Ascending aorta (tissue), 2 donors: ENCODE measurements around the gene CLIC4. TPM values are rescaled to one million over a fixed set of nuclear protein-coding genes. Genes with fewer than 3 reads are reported as not detected.

Source experiments
- DNase-seq, 2 donors: peaks; one replicate each; pipeline ENCODE4 v3.0.0-alpha.2; 2019; ENCODE audit warnings: low spot score in 2 of 2
- H3K27ac ChIP-seq, 2 donors: fragments of 200-600 bp; sonication (generic); one replicate each; pipeline ENCODE4 v1.5.1; 2016 to 2017; ENCODE audit warnings: mild to moderate bottlenecking in 1 of 2
- H3K27me3 ChIP-seq: fragments of 200-600 bp; sonication (generic); one replicate; pipeline ENCODE4 v1.5.1; 2017
- H3K36me3 ChIP-seq, 2 donors: fragments of 200-600 bp; sonication (generic); one replicate each; pipeline ENCODE4 v1.5.1; 2016
- H3K4me1 ChIP-seq, 2 donors: fragments of 200-600 bp; sonication (generic); one replicate each; pipeline ENCODE4 v1.5.1; 2016 to 2017; ENCODE audit warnings: mild to moderate bottlenecking in 1 of 2
- H3K4me3 ChIP-seq, 2 donors: fragments of 200-600 bp; sonication (generic); one replicate each; pipeline ENCODE4 v1.5.1; 2016 to 2017; ENCODE audit warnings: mild to moderate bottlenecking in 1 of 2
- H3K9me3 ChIP-seq, 2 donors: fragments of 200-600 bp; sonication (generic); one replicate each; pipeline ENCODE4 v1.5.1; 2016
- intact Hi-C: fragments of 100-400 bp; cut with DNase I; formaldehyde crosslinking; loops from one replicate; pipeline ENCODE4 v1.15.1; 2023
- total RNA-seq: library from RNA; depleted of rRNA; stranded (reverse); fragments of >200 nt; gene quantifications from one replicate; pipeline ENCODE4 v1.1.0, GENCODE V29; 2016
- TF ChIP-seq, protein P1 (sequence below), 3 experiments: fragments of 200-600 bp in 2 of 3; fragments of 450-650 bp in 1 of 3; sonication (generic) in 2 of 3; IDR thresholded peaks; one replicate each; pipeline ENCODE4 v1.5.1; 2016 to 2019; ENCODE audit warnings: antibody characterized with exemption in 3 of 3, mild to moderate bottlenecking in 1 of 3, moderate library complexity in 1 of 3

CLIC4 gene
- total RNA-seq, 1 donor from 2014 or later: 494 TPM

DNA sequence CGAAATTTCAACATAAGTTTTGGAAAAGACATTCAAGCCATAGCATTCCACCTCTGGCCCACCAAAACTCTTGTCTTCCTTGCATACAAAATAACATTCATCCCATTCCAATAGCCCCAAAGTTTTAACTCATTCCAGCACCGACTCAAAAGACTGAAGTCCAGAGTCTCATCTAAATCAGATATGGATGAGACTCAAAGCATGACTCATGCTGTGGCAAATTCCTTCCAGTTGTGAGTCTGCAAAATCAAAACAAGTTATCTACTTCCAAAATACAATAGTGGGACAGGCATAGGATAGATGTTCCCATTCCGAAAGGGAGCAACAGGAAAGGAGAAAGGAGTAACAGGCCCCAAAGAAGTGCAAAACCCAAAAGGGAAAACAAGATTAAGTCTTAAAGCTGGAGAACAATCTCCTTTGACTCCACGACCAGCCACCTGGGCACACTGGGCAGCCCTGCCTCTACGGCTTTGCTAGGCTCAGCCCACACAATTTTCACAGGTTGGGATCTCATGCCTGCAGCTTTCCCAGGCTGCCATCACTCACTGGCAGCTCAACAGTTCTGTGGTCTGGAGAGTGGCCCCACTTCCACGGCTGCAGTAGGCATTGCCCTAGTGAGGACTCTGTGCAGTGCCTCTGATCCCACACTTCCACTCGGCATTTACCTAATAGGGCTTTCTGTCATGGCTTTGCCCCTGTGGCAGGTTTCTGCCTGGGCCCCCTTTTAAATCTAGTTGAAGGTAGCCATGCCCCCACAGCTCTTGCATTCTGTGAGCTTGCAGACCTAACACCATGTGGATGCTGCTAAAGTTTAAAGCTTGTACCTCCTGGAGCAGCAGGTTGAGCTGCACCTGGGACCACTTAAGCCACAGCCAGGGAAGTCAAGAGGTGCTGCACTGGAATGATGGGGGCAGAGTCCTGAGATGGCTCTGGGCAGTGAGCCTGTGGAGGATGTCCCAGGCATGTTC, 133.8 kb downstream of the CLIC4 start:
- TF ChIP-seq, protein P1, sequence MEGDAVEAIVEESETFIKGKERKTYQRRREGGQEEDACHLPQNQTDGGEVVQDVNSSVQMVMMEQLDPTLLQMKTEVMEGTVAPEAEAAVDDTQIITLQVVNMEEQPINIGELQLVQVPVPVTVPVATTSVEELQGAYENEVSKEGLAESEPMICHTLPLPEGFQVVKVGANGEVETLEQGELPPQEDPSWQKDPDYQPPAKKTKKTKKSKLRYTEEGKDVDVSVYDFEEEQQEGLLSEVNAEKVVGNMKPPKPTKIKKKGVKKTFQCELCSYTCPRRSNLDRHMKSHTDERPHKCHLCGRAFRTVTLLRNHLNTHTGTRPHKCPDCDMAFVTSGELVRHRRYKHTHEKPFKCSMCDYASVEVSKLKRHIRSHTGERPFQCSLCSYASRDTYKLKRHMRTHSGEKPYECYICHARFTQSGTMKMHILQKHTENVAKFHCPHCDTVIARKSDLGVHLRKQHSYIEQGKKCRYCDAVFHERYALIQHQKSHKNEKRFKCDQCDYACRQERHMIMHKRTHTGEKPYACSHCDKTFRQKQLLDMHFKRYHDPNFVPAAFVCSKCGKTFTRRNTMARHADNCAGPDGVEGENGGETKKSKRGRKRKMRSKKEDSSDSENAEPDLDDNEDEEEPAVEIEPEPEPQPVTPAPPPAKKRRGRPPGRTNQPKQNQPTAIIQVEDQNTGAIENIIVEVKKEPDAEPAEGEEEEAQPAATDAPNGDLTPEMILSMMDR (IDR thresholded peaks at IDR 0.05): no peak
- DNase-seq: peak in 1 of 2 donors; percentile 25
- Histone ChIP-seq H3K27ac (no peak overlapping the region), H3K27me3 (no peaks in the 10 kb centered on the region), H3K4me1 (no peaks in the 10 kb centered on the region), H3K36me3 (no peaks in the 10 kb centered on the region), H3K4me3 (no peak overlapping the region), H3K9me3 (peaks cover 0 to 7% of the 10 kb centered on the region in 2 donors)
- intact Hi-C loops: no loop called here

DNA sequence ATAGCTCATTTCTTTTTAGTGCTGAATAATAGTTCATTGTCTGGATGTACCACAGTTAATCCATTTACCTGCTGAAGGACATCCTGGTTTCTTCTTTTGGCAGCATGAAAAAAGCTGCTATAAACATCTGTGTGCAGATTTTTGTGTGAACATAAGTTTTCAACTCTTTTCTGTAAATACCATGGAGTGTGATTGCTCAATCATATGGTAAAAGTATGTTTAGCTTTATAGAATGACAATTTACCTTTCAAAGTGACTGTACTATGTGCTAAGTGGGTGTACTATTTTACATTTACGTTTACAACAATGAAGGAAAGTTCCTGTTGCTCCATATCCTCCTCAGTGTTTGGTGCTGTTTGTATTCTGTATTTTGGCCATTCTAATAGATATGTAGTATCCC, 135.8 kb downstream of the CLIC4 start:
- TF ChIP-seq, protein P1 (IDR thresholded peaks at IDR 0.05): no peak
- intact Hi-C loops: no loop called here
- no peak for DNase-seq

DNA sequence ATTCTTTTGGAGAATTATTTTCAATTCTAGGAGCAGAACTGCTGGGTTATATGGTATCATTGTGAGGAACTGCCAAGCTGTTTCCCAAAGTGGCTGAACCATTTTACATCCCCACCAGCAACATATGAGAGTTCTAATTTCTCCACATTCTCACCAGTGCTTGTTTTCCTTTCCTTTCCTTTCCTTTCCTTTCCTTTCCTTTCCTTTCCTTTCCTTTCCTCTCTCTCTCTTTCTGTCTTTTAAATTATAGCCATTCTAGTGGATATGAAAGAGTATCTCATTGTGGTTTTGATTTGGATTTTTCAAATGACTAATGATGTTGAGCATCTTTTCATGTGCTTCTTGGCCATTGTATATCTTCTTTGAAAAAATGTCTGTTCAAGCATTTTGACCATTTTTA, 139.5 kb downstream of the CLIC4 start:
- H3K36me3 ChIP-seq: no peaks in the 10 kb centered on the region
- H3K9me3 ChIP-seq: peaks cover 0 to 7% of the 10 kb centered on the region in 2 donors
- H3K4me3 ChIP-seq: no peak overlapping the region
- DNase-seq: no peak
- TF ChIP-seq, protein P1 (IDR thresholded peaks at IDR 0.05): no peak
- no peak overlapping the region for H3K27ac ChIP-seq
- no peaks in the 10 kb centered on the region for H3K4me1 ChIP-seq
- no peaks in the 10 kb centered on the region for H3K27me3 ChIP-seq
- intact Hi-C loops: no loop called here

More for the DNA sequence above, 135.8 kb downstream of the CLIC4 start:
- Histone ChIP-seq H3K4me1 (no peaks in the 10 kb centered on the region), H3K9me3 (peaks cover 0 to 7% of the 10 kb centered on the region in 2 donors), H3K27ac (no peak overlapping the region), H3K36me3 (no peaks in the 10 kb centered on the region), H3K27me3 (no peaks in the 10 kb centered on the region), H3K4me3 (no peak overlapping the region)

DNA sequence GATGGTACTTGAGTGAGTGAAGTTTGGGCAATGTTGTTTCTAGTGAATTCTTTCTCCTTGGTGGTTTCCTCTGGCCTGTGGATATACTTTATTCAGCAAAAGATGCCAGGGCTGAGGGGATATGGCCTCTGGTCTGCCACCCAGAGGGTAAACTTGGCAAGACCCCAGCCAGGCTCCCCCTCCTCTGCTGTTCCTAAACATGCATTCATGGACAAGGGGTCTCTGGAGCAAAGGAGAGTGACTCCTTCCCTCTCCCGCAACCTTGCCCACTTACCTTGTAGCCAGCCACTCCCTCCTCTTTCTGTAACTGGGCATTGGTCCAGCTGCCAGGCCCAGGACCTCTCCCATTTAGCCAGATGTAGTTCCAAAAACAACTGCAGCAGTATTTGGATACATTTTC, 141.0 kb downstream of the CLIC4 start:
- Histone ChIP-seq H3K36me3 (no peaks in the 10 kb centered on the region), H3K4me3 (no peak overlapping the region), H3K9me3 (peaks cover 0 to 7% of the 10 kb centered on the region in 2 donors), H3K27me3 (no peaks in the 10 kb centered on the region), H3K27ac (no peak overlapping the region), H3K4me1 (no peaks in the 10 kb centered on the region)
- intact Hi-C loops: no loop called here
- TF ChIP-seq, protein P1 (IDR thresholded peaks at IDR 0.05): no peak
- peak in 1 of 2 donors; percentile 52 for DNase-seq

DNA sequence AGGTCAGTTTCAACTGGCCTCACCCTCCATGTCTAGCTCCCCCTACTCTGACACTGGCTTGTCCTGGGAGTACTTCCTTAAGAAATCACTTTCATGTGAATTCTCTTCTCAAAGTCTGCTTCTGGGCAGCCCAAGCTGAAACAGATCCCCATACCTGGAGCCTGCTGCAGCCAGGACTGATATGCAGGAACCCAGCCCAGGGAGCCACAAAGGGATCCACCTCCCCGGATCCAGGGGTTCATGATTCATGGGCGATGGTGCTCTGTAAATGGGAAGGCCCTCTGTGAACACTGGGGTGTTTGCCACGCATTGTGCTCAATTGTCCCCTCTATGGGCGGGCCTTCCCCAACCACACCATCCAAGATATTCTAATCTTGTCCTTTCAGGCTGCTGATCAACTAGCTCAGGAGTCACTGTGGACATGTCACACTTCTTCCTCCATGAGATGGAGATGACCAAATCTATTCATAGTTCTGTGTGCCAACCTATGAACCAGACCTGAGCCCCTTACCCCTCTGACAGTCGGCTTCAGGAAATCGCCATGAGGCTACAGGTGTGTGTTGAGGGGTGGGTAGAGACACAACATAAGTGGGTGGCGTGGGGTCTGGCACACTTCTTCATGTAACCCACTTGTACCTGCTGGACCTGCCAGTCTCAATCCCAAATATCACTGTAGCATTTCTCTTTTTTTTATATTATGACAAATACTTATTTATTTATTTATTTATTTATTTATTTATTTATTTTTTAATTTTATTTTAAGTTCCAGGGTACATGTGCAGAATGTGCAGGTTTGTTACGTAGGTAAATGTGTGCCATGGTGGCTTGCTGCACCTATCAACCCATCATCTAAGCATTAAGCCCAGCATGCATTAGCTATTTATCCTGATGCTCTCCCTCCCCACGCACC, 143.1 kb downstream of the CLIC4 start:
- Histone ChIP-seq H3K9me3 (peaks cover 0 to 7% of the 10 kb centered on the region in 2 donors), H3K27me3 (no peaks in the 10 kb centered on the region), H3K4me3 (no peak overlapping the region), H3K27ac (no peak overlapping the region), H3K4me1 (no peaks in the 10 kb centered on the region), H3K36me3 (no peaks in the 10 kb centered on the region)
- intact Hi-C loops: no loop called here
- DNase-seq: peak in 1 of 2 donors; percentile 33
- TF ChIP-seq, protein P1 (IDR thresholded peaks at IDR 0.05): no peak
